ENCODE results near the gene GOSR2.

GRCh38 chr17:46883871-46884520 lies 39.0 kb upstream of the GOSR2 start:
- no peak for TF ChIP-seq CTCF (conservative IDR thresholded peaks at IDR 0.05 in 1 of 2, IDR thresholded peaks at IDR 0.05 in 1 of 2; ENCODE audit: low read depth in 1 of 2, low read length in 2 of 2)
- no peak for TF ChIP-seq EZH2 (IDR thresholded peaks at IDR 0.05; ENCODE audit: low read length, missing control alignments)

Data from fibroblast of lung (primary cell).